HepG2 (cell line): ENCODE measurements around the gene RECQL5. TPM values are rescaled to one million over a fixed set of nuclear protein-coding genes. Genes with fewer than 3 reads are reported as not detected.

Source experiments
- AFF4 ChIP-seq: sonication (generic); formaldehyde crosslinking; IDR thresholded peaks from 2 replicates; pipeline ENCODE4 v1.4.0; 2020; ENCODE audit warnings: missing genetic modification reagents
- BORCS8-MEF2B ChIP-seq: sonication (generic); formaldehyde crosslinking; IDR thresholded peaks from 2 replicates; pipeline ENCODE4 v1.8.0; 2022; ENCODE audit warnings: mild to moderate bottlenecking, missing genetic modification reagents
- BRF2 ChIP-seq: sonication (generic); formaldehyde crosslinking; IDR thresholded peaks from 2 replicates; pipeline ENCODE4 v1.8.1; 2022; ENCODE audit warnings: mild to moderate bottlenecking, missing genetic modification reagents
- CENPT ChIP-seq: sonication (generic); formaldehyde crosslinking; IDR thresholded peaks from 2 replicates; pipeline ENCODE4 v1.8.0; 2022; ENCODE audit warnings: low read depth, mild to moderate bottlenecking, moderate library complexity, missing genetic modification reagents
- FOXJ3 ChIP-seq: sonication (generic); formaldehyde crosslinking; IDR thresholded peaks from 2 replicates; pipeline ENCODE4 v1.4.0; 2020; ENCODE audit warnings: missing genetic modification reagents, mild to moderate bottlenecking, borderline replicate concordance
- IRF9 ChIP-seq: sonication (generic); formaldehyde crosslinking; IDR thresholded peaks from 2 replicates; pipeline ENCODE4 v1.8.0; 2022; ENCODE audit warnings: missing genetic modification reagents, mild to moderate bottlenecking, borderline replicate concordance
- MTA1 ChIP-seq: sonication (generic); formaldehyde crosslinking; IDR thresholded peaks from 2 replicates; pipeline ENCODE4 v1.4.0; 2020; ENCODE audit warnings: missing genetic modification reagents, mild to moderate bottlenecking, borderline replicate concordance
- MXD1 ChIP-seq: sonication (generic); formaldehyde crosslinking; IDR thresholded peaks from 2 replicates; pipeline ENCODE4 v1.4.0; 2020; ENCODE audit warnings: mild to moderate bottlenecking, missing genetic modification reagents
- NBN ChIP-seq: fragments of 450-650 bp; conservative IDR thresholded peaks from 2 replicates; pipeline ENCODE4 v1.6.1; 2017
- PBX3 ChIP-seq: sonication (generic); formaldehyde crosslinking; IDR thresholded peaks from 2 replicates; pipeline ENCODE4 v1.8.1; 2023; ENCODE audit warnings: missing genetic modification reagents, inconsistent platforms, borderline replicate concordance
- RBM39 ChIP-seq: fragments of 200-400 bp; formaldehyde crosslinking; IDR thresholded peaks from one replicate; pipeline ENCODE4 v1.6.1; 2018; ENCODE audit warnings: antibody characterized with exemption, mild to moderate bottlenecking, low read depth, low read length; ENCODE audit not compliant: poor library complexity, severe bottlenecking
- SP5 ChIP-seq: IDR thresholded peaks from 2 replicates; pipeline ENCODE4 v1.6.1; 2016; ENCODE audit warnings: low read depth, borderline replicate concordance
- ZBTB7B ChIP-seq: sonication (generic); formaldehyde crosslinking; IDR thresholded peaks from 2 replicates; pipeline ENCODE4 v1.4.0; 2020; ENCODE audit warnings: missing genetic modification reagents
- ZFP90 ChIP-seq: sonication (generic); formaldehyde crosslinking; IDR thresholded peaks from 2 replicates; pipeline ENCODE4 v1.8.0; 2022; ENCODE audit warnings: missing genetic modification reagents, mild to moderate bottlenecking, inconsistent platforms, borderline replicate concordance
- ZNF230 ChIP-seq: sonication (generic); formaldehyde crosslinking; IDR thresholded peaks from 2 replicates; pipeline ENCODE4 v1.4.0; 2020; ENCODE audit warnings: mild to moderate bottlenecking, missing genetic modification reagents
- ZNF510 ChIP-seq: sonication (generic); formaldehyde crosslinking; IDR thresholded peaks from 2 replicates; pipeline ENCODE4 v1.4.0; 2020; ENCODE audit warnings: low read depth, mild to moderate bottlenecking, missing genetic modification reagents
- ZNF556 ChIP-seq: sonication (generic); formaldehyde crosslinking; IDR thresholded peaks from 2 replicates; pipeline ENCODE4 v1.4.0; 2020; ENCODE audit warnings: mild to moderate bottlenecking, missing genetic modification reagents, borderline replicate concordance
- ZNF563 ChIP-seq: sonication (generic); formaldehyde crosslinking; IDR thresholded peaks from 2 replicates; pipeline ENCODE4 v1.8.0; 2022; ENCODE audit warnings: mild to moderate bottlenecking, moderate library complexity, missing genetic modification reagents
- polyA plus RNA-seq, 8 experiments: library from polyadenylated mRNA; depleted of rRNA in 3 of 8; stranded (reverse) in 7 of 8; unstranded in 1 of 8; fragments of >200 nt; fragmentation: Illumina TruSeq in 4 of 8; extraction: Trizol in 4 of 8; gene quantifications; 2 replicates each; pipeline versions ENCODE4 v1.2.1 to v1.2.3, GENCODE V29; 2011 to 2016; ENCODE audit warnings: low read depth in 4 of 8, missing spikeins in 1 of 8, mixed read lengths in 1 of 8; ENCODE audit not compliant: insufficient read depth in 1 of 8
- total RNA-seq, 5 experiments: library from RNA; depleted of rRNA; stranded (reverse); fragments of >200 nt; fragmentation: Illumina TruSeq; extraction: Trizol; gene quantifications; 2 replicates each; pipeline ENCODE4 v1.2.3, GENCODE V29; 2016; ENCODE audit warnings: low read depth in 1 of 5

RECQL5 gene
- total and polyA plus RNA-seq, 2 of the 13 experiments (the other 11 are each of a cell fraction or from before 2014, with no cell fraction given) = 27.7 to 32.0 TPM

- TF ChIP-seq PBX3 (no peak), AFF4 (CRISPR knock-in tag) (no peak), ZNF230 (CRISPR knock-in tag) (no peak), ZNF510 (CRISPR knock-in tag) (no peak), RBM39 (no peak), ZFP90 (no peak), NBN (no peak), ZNF556 (CRISPR knock-in tag) (no peak), MXD1 (CRISPR knock-in tag) (peak; percentile 56; the same call in 1 of the 2 replicates), BORCS8-MEF2B (CRISPR knock-in tag) (no peak; the same call in 1 of the 2 replicates), MTA1 (CRISPR knock-in tag) (no peak), ZBTB7B (CRISPR knock-in tag) (no peak), IRF9 (CRISPR knock-in tag) (peak; percentile 49; the same call in 1 of the 2 replicates), CENPT (peak; percentile 40; the same call in 1 of the 2 replicates), SP5 (no peak), FOXJ3 (CRISPR knock-in tag) (no peak), ZNF563 (CRISPR knock-in tag) (0 out of 2 replicates have a peak, but pooled peaks have one; percentile 14), BRF2 (CRISPR knock-in tag) (no peak)
Observed at GRCh38 chr17:75632863-75633485, 34.0 kb downstream of the RECQL5 start, which contains the start of gene SMIM5 (continued).
